H1 (cell line): Measurements from ENCODE around the gene GSDMA. TPM values are rescaled to one million over a fixed set of nuclear protein-coding genes. Genes with fewer than 3 reads are reported as not detected.

ENCODE experiments used
- CTCF ChIA-PET: fragments of 300-600 bp; sonication (Branson Sonifier 250); formaldehyde crosslinking; loops from one replicate; lab custom pipeline; 2021; ENCODE audit not compliant: partially characterized antibody; lab: Charles Lee
- POLR2A ChIA-PET: fragments of 300-600 bp; sonication (Branson Sonifier 250); formaldehyde crosslinking; loops from one replicate; lab custom pipeline; 2021; ENCODE audit warnings: inconsistent platforms; ENCODE audit not compliant: partially characterized antibody; lab: Charles Lee
- DNase-seq, 2 experiments: peaks; one replicate each; pipeline versions ENCODE4 v3.0.0 to v3.0.0-alpha.2; 2010 to 2022; ENCODE audit warnings: low spot score in 2 of 2, low read depth in 1 of 2, mixed read lengths in 1 of 2
- FAIRE-seq: peaks from 2 replicates; lab custom pipeline; 2011; peaks lifted over from hg19 to GRCh38; lab: Jason Lieb, UNC
- H2AFZ ChIP-seq: 2 replicates; pipeline ENCODE4 v1.8.1; 2012; ENCODE audit warnings: low read length, inconsistent platforms
- H2AK5ac ChIP-seq: 2 replicates; pipeline ENCODE4 v1.6.1; 2013; ENCODE audit warnings: low read depth, low read length
- H2BK120ac ChIP-seq: replicated peaks from 2 replicates; pipeline ENCODE3; 2013; ENCODE audit warnings: low read depth, low read length, inconsistent platforms
- H2BK12ac ChIP-seq: 2 replicates; pipeline ENCODE4 v1.6.1; 2013; ENCODE audit warnings: low read depth, low read length
- H2BK15ac ChIP-seq: 2 replicates; pipeline ENCODE4 v1.6.1; 2013; ENCODE audit warnings: low read length
- H2BK20ac ChIP-seq: 2 replicates; pipeline ENCODE4 v1.6.1; 2013; ENCODE audit warnings: low read length
- H2BK5ac ChIP-seq: 2 replicates; pipeline ENCODE4 v1.6.1; 2013; ENCODE audit warnings: low read depth, low read length
- H3K14ac ChIP-seq: 2 replicates; pipeline ENCODE4 v1.6.1; 2013; ENCODE audit warnings: inconsistent platforms; ENCODE audit not compliant: insufficient read length
- H3K18ac ChIP-seq: 2 replicates; pipeline ENCODE4 v1.6.1; 2013; ENCODE audit warnings: low read length; ENCODE audit errors: extremely low read depth
- H3K23ac ChIP-seq: 2 replicates; pipeline ENCODE4 v1.6.1; 2013; ENCODE audit warnings: inconsistent platforms; ENCODE audit not compliant: insufficient read length
- H3K23me2 ChIP-seq: 2 replicates; pipeline ENCODE4 v1.6.1; 2013; ENCODE audit warnings: low read depth, low read length
- H3K27ac ChIP-seq: 2 replicates; pipeline ENCODE4 v1.6.1; 2011; ENCODE audit warnings: low read depth, low read length, inconsistent platforms
- H3K27me3 ChIP-seq, 4 experiments: replicated peaks in 1 of 4; 1 replicate in 1 of 4; 2 replicates in 3 of 4; pipeline versions ENCODE4 v1.6.1 to v1.8.1; 2011 to 2013; ENCODE audit warnings: low read length in 3 of 4, mild to moderate bottlenecking in 3 of 4, inconsistent platforms in 2 of 4, mixed read lengths in 2 of 4, moderate library complexity in 1 of 4; ENCODE audit not compliant: control insufficient read depth in 3 of 4, insufficient read depth in 3 of 4; ENCODE audit errors: extremely low read depth in 1 of 4
- H3K36me3 ChIP-seq, 4 experiments: 2 replicates each; pipeline versions ENCODE4 v1.6.1 to v1.8.1; 2011 to 2013; ENCODE audit warnings: mild to moderate bottlenecking in 4 of 4, low read length in 3 of 4, moderate library complexity in 2 of 4, control low read depth in 1 of 4, inconsistent platforms in 1 of 4; ENCODE audit not compliant: insufficient read depth in 4 of 4, control insufficient read depth in 2 of 4
- H3K4ac ChIP-seq: replicated peaks from 2 replicates; pipeline ENCODE3; 2013; ENCODE audit warnings: low read length, low read depth, mixed read lengths, inconsistent platforms; ENCODE audit not compliant: insufficient read length
- H3K4me1 ChIP-seq, 4 experiments: replicated peaks in 1 of 4; 1 replicate in 1 of 4; 2 replicates in 3 of 4; pipeline versions ENCODE4 v1.6.1 to v1.8.1; 2011 to 2013; ENCODE audit warnings: low read length in 3 of 4, inconsistent platforms in 2 of 4, mixed read lengths in 1 of 4; ENCODE audit not compliant: insufficient read depth in 4 of 4, control insufficient read depth in 3 of 4
- H3K4me2 ChIP-seq, 2 experiments: 2 replicates each; pipeline versions ENCODE4 v1.6.1 to v1.8.1; 2011 to 2013; ENCODE audit warnings: low read depth in 2 of 2, low read length in 2 of 2, control low read depth in 1 of 2, inconsistent platforms in 1 of 2, mild to moderate bottlenecking in 1 of 2; ENCODE audit not compliant: insufficient read depth in 1 of 2
- H3K4me3 ChIP-seq, 4 experiments: fragments of 200-600, 300-600 bp in 1 of 4; sonication (generic), shearing (Covaris generic), sonication (Bioruptor Twin) in 1 of 4; 2 replicates each; pipeline versions ENCODE4 v1.5.1 to v1.8.1; 2011 to 2016; ENCODE audit warnings: low read length in 4 of 4, low read depth in 3 of 4, control low read depth in 2 of 4, inconsistent platforms in 2 of 4, mild to moderate bottlenecking in 2 of 4, mixed read lengths in 1 of 4, moderate library complexity in 1 of 4; ENCODE audit not compliant: insufficient read depth in 2 of 4; ENCODE audit errors: extremely low read depth in 1 of 4
- H3K56ac ChIP-seq: replicated peaks from 2 replicates; pipeline ENCODE3; 2013; ENCODE audit warnings: low read depth, mild to moderate bottlenecking, mixed read lengths, low read length, inconsistent platforms; ENCODE audit not compliant: insufficient read length
- H3K79me1 ChIP-seq: 2 replicates; pipeline ENCODE4 v1.6.1; 2013; ENCODE audit warnings: low read depth, low read length, control low read depth
- H3K79me2 ChIP-seq, 2 experiments: 2 replicates each; pipeline versions ENCODE4 v1.6.1 to v1.8.1; 2012 to 2013; ENCODE audit warnings: low read length in 2 of 2, mild to moderate bottlenecking in 2 of 2, inconsistent platforms in 1 of 2; ENCODE audit not compliant: insufficient read depth in 2 of 2, control insufficient read depth in 1 of 2
- H3K9ac ChIP-seq, 4 experiments: replicated peaks in 1 of 4; 1 replicate in 1 of 4; 2 replicates in 3 of 4; pipeline versions ENCODE4 v1.6.1 to v1.8.1; 2011 to 2013; ENCODE audit warnings: low read depth in 3 of 4, low read length in 3 of 4, control low read depth in 2 of 4, mild to moderate bottlenecking in 2 of 4, moderate library complexity in 2 of 4, inconsistent platforms in 1 of 4; ENCODE audit errors: extremely low read depth in 1 of 4
- H3K9me3 ChIP-seq, 2 experiments: 2 replicates each; pipeline versions ENCODE4 v1.6.1 to v1.8.1; 2012 to 2013; ENCODE audit warnings: mild to moderate bottlenecking in 2 of 2, moderate library complexity in 2 of 2, control low read depth in 1 of 2, inconsistent platforms in 1 of 2, low read depth in 1 of 2, low read length in 1 of 2, mixed read lengths in 1 of 2; ENCODE audit not compliant: insufficient read depth in 2 of 2
- H4K20me1 ChIP-seq, 2 experiments: replicated peaks in 1 of 2; 2 replicates each; pipeline versions ENCODE3 to v1.8.1; 2011 to 2013; ENCODE audit warnings: inconsistent platforms in 2 of 2, low read length in 2 of 2, mild to moderate bottlenecking in 1 of 2; ENCODE audit not compliant: insufficient read depth in 2 of 2, control insufficient read depth in 1 of 2
- H4K5ac ChIP-seq: 2 replicates; pipeline ENCODE4 v1.6.1; 2013; ENCODE audit warnings: low read length, low read depth, mixed read lengths, inconsistent platforms; ENCODE audit not compliant: insufficient read length
- H4K8ac ChIP-seq: 2 replicates; pipeline ENCODE4 v1.8.0; 2013; ENCODE audit warnings: mild to moderate bottlenecking, moderate library complexity, low read length, inconsistent platforms; ENCODE audit not compliant: insufficient read depth; ENCODE audit errors: extremely low read depth
- H4K91ac ChIP-seq: replicated peaks from 2 replicates; pipeline ENCODE3; 2013; ENCODE audit warnings: low read length, mixed read lengths, inconsistent platforms; ENCODE audit not compliant: insufficient read length
- CTBP2 ChIP-seq: IDR thresholded peaks from 2 replicates; pipeline ENCODE4 v1.7.0; 2011; ENCODE audit warnings: borderline replicate concordance, mild to moderate bottlenecking, moderate library complexity, mixed read lengths, low read length; ENCODE audit not compliant: insufficient read depth, insufficient read length
- JUN ChIP-seq: IDR thresholded peaks from 2 replicates; pipeline ENCODE4 v1.6.1; 2011; ENCODE audit warnings: low read depth, mild to moderate bottlenecking, improper control_type of control experiment, low read length
- JUND ChIP-seq: IDR thresholded peaks from 2 replicates; pipeline ENCODE4 v1.6.1; 2011; ENCODE audit warnings: mild to moderate bottlenecking, improper control_type of control experiment, low read length
- RAD21 ChIP-seq, 2 experiments: IDR thresholded peaks in 1 of 2; conservative IDR thresholded peaks in 1 of 2; 2 replicates each; pipeline ENCODE4 v1.6.1; 2011; ENCODE audit warnings: low read depth in 2 of 2, low read length in 2 of 2, improper control_type of control experiment in 1 of 2, inconsistent platforms in 1 of 2, mild to moderate bottlenecking in 1 of 2, moderate library complexity in 1 of 2
- WGBS, 2 experiments: shearing (Covaris generic) in 1 of 2; methylation state at CpG; one replicate each; pipeline versions ENCODE4 v1.1.6 to v1.1.7; 2013 to 2015; ENCODE audit warnings: low lambda C conversion rate in 2 of 2, mixed read lengths in 2 of 2, inconsistent platforms in 1 of 2, low coverage in 1 of 2, missing lambda C conversion rate in 1 of 2; ENCODE audit not compliant: insufficient replicate concordance in 2 of 2, insufficient coverage in 1 of 2, insufficient read length in 1 of 2; ENCODE audit errors: extremely low coverage in 1 of 2, missing lambda C conversion rate in 1 of 2; 5-methylcytosine and 5-hydroxymethylcytosine counted together
- polyA plus RNA-seq, 7 experiments: library from polyadenylated mRNA; depleted of rRNA in 3 of 7; stranded (reverse) in 5 of 7; unstranded in 2 of 7; fragments of >200 nt in 5 of 7; fragments of 200-250 nt in 2 of 7; gene quantifications; 1 replicate in 5 of 7; 2 replicates in 1 of 7; 4 replicates in 1 of 7; pipeline versions ENCODE4 v1.2.1 to v1.2.3, GENCODE V29; 2011 to 2013; ENCODE audit warnings: missing spikeins in 2 of 7, mixed read lengths in 2 of 7
- total RNA-seq: library from RNA; stranded (reverse); fragmentation: NEBNext Ultra II Directional; extraction: Animal tissue kit (Norgen Biotek cat#: 25700); gene quantifications from 2 replicates; pipeline ENCODE4 v1.2.1, GENCODE V29; 2021
- TF ChIP-seq, protein P1 (sequence below): IDR thresholded peaks from 2 replicates; pipeline ENCODE4 v1.6.1; 2011; ENCODE audit warnings: low read depth, mild to moderate bottlenecking, low read length; ENCODE audit not compliant: insufficient read depth

The GSDMA gene
- total and polyA plus RNA-seq, 2 of the 8 experiments (the other 6 are each of a cell fraction or from before 2014, with no cell fraction given), result 0.03 TPM; not detected in 1

- Histone ChIP-seq H2AFZ (no peak overlapping the region), H3K56ac (no peak overlapping the region), H2BK120ac (no peak overlapping the region), H3K9ac (no peak overlapping the region), H3K36me3 (no peaks in the 10 kb centered on the region), H3K27ac (no peak overlapping the region), H3K23ac (no peak overlapping the region), H3K79me2 (no peaks in the 10 kb centered on the region), H2BK12ac (no peak overlapping the region), H3K27me3 (peaks cover 0 to 3% (median 1%) of the 10 kb centered on the region in 4 experiments; a peak in 3 of 7 replicates), H3K9me3 (no peaks in the 10 kb centered on the region), H3K18ac (no peak overlapping the region), H2AK5ac (no peak overlapping the region), H3K4me2 (no peak overlapping the region), H3K4me3 (no peak overlapping the region), H3K4ac (no peak overlapping the region), H3K79me1 (no peaks in the 10 kb centered on the region), H3K4me1 (no peaks in the 10 kb centered on the region; a peak in 1 of 7 replicates), H2BK20ac (no peak overlapping the region), H4K5ac (no peak overlapping the region), H4K20me1 (no peaks in the 10 kb centered on the region), H2BK15ac (no peak overlapping the region), H3K14ac (no peak overlapping the region), H3K23me2 (no peaks in the 10 kb centered on the region), H2BK5ac (no peak overlapping the region), H4K91ac (no peak overlapping the region)
- DNase-seq (no peak), FAIRE-seq (no peak)
- ChIA-PET CTCF (interaction anchor here (1.2 to 11.9 kb wide), 4 partner anchors 8 to 63 kb away, joined by 3 to 96 read pairs (median 4); partner anchors contain the start of genes GSDMA and PSMD3), POLR2A (interaction anchor here (0.7 to 2.0 kb wide), 2 partner anchors 8 to 14 kb away, joined by 3 to 7 read pairs; partner anchors contain the start of gene PSMD3)
- 67% methylated on average over 3 of the region's 3 CpGs; no CpG with 5 or more reads in 1 of the 2 experiments for WGBS, 2 experiments
- TF ChIP-seq, protein P1, sequence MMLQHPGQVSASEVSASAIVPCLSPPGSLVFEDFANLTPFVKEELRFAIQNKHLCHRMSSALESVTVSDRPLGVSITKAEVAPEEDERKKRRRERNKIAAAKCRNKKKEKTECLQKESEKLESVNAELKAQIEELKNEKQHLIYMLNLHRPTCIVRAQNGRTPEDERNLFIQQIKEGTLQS, result no peak
- TF ChIP-seq JUN (no peak), JUND (no peak), RAD21 (IDR thresholded peaks at IDR 0.05 in 1 of 2, conservative IDR thresholded peaks at IDR 0.05 in 1 of 2; ENCODE audit: low read depth in 2 of 2, low read length in 2 of 2) (no peak), CTBP2 (no peak)
- TF ChIP-seq, all 59 proteins: peak for 0
- no peak overlapping the region for H4K8ac ChIP-seq
Observed at GRCh38 chr17:39972271-39972670, 9.5 kb downstream of the GSDMA start.
